IMR-90 (cell line): ENCODE results near the gene PRDM5. TPM values are rescaled to one million over a fixed set of nuclear protein-coding genes. Genes with fewer than 3 reads are reported as not detected.

Experiments used
- ATAC-seq: fragments of 200-7000 bp; cut with Tn5 transposase; 2 replicates; pipeline ENCODE4 v1.9.1; 2020; ENCODE audit warnings: low read depth, mild to moderate bottlenecking, moderate library complexity
- BruUV-seq: library from RNA; stranded (reverse); fragments of 400-500 nt; replicated peaks from 2 replicates; lab custom pipeline; 2021; lab: Mats Ljungman, UMichigan
- CTCF ChIA-PET: fragments of 300-600 bp; formaldehyde crosslinking; extraction: SDS; loops from one replicate; lab custom pipeline; 2021; ENCODE audit warnings: antibody characterized with exemption; lab: Yijun Ruan, JAX
- POLR2A ChIA-PET: fragments of 300-600 bp; sonication (Branson Sonifier 250); formaldehyde crosslinking; loops from one replicate; lab custom pipeline; 2022; ENCODE audit warnings: antibody characterized with exemption; ENCODE audit not compliant: unreplicated experiment; lab: Charles Lee
- DNase-seq: peaks from one replicate; pipeline ENCODE4 v3.0.0; 2013
- H2AFZ ChIP-seq: replicated peaks from 2 replicates; pipeline ENCODE3; 2013; ENCODE audit warnings: low read length, mild to moderate bottlenecking; ENCODE audit not compliant: poor library complexity
- H2AK5ac ChIP-seq: 2 replicates; pipeline ENCODE4 v1.6.1; 2013; ENCODE audit warnings: low read depth, low read length, inconsistent platforms
- H2AK9ac ChIP-seq: replicated peaks from 2 replicates; pipeline ENCODE3; 2013; ENCODE audit warnings: mild to moderate bottlenecking, low read depth, low read length, moderate library complexity; ENCODE audit not compliant: poor library complexity
- H2BK120ac ChIP-seq: 2 replicates; pipeline ENCODE4 v1.6.1; 2013; ENCODE audit warnings: low read depth, low read length, inconsistent platforms
- H2BK15ac ChIP-seq: 3 replicates; pipeline ENCODE4 v1.6.1; 2013; ENCODE audit warnings: low read depth, low read length, inconsistent platforms
- H2BK20ac ChIP-seq: 2 replicates; pipeline ENCODE4 v1.6.1; 2013; ENCODE audit warnings: low read depth, mild to moderate bottlenecking, inconsistent platforms, low read length, moderate library complexity
- H2BK5ac ChIP-seq: 2 replicates; pipeline ENCODE4 v1.6.1; 2013; ENCODE audit warnings: mild to moderate bottlenecking, low read depth, low read length, inconsistent platforms; ENCODE audit not compliant: poor library complexity, severe bottlenecking
- H3K14ac ChIP-seq: replicated peaks from 2 replicates; pipeline ENCODE4 v1.6.1; 2013; ENCODE audit warnings: low read depth, low read length, inconsistent platforms
- H3K18ac ChIP-seq: 2 replicates; pipeline ENCODE4 v1.6.1; 2013; ENCODE audit warnings: low read depth, low read length, control low read depth
- H3K23ac ChIP-seq: 2 replicates; pipeline ENCODE4 v1.6.1; 2013; ENCODE audit warnings: low read depth, low read length, inconsistent platforms
- H3K27ac ChIP-seq: 2 replicates; pipeline ENCODE4 v1.5.1; 2013; ENCODE audit warnings: mild to moderate bottlenecking, control low read depth, low read length; ENCODE audit not compliant: insufficient read depth
- H3K27me3 ChIP-seq: 2 replicates; pipeline ENCODE4 v1.6.1; 2013; ENCODE audit warnings: low read length; ENCODE audit not compliant: control insufficient read depth, insufficient read depth
- H3K36me3 ChIP-seq: 2 replicates; pipeline ENCODE4 v1.6.1; 2013; ENCODE audit warnings: low read length, mixed read lengths; ENCODE audit not compliant: control insufficient read depth, insufficient read depth
- H3K4ac ChIP-seq: 2 replicates; pipeline ENCODE4 v1.6.1; 2013; ENCODE audit warnings: low read depth, low read length, inconsistent platforms
- H3K4me1 ChIP-seq: 2 replicates; pipeline ENCODE4 v1.6.1; 2013; ENCODE audit warnings: low read length, mixed read lengths; ENCODE audit not compliant: control insufficient read depth, insufficient read depth
- H3K4me2 ChIP-seq: 2 replicates; pipeline ENCODE4 v1.6.1; 2013; ENCODE audit warnings: low read depth, mild to moderate bottlenecking, control low read depth, low read length, moderate library complexity
- H3K4me3 ChIP-seq: 2 replicates; pipeline ENCODE4 v1.5.1; 2013; ENCODE audit warnings: low read depth, mild to moderate bottlenecking, control low read depth, low read length, moderate library complexity; ENCODE audit not compliant: insufficient read depth
- H3K56ac ChIP-seq: 2 replicates; pipeline ENCODE4 v1.6.1; 2013; ENCODE audit warnings: low read length, inconsistent platforms; ENCODE audit not compliant: insufficient read depth; ENCODE audit errors: extremely low read depth
- H3K79me1 ChIP-seq, 2 experiments: 2 replicates each; pipeline ENCODE4 v1.6.1; 2013; ENCODE audit warnings: low read length in 2 of 2, inconsistent platforms in 1 of 2, low read depth in 1 of 2
- H3K9ac ChIP-seq: 2 replicates; pipeline ENCODE4 v1.6.1; 2013; ENCODE audit warnings: low read depth, low read length, control low read depth
- H3K9me1 ChIP-seq: 2 replicates; pipeline ENCODE4 v1.6.1; 2013; ENCODE audit warnings: low read length, inconsistent platforms; ENCODE audit not compliant: insufficient read depth
- H3K9me3 ChIP-seq: 2 replicates; pipeline ENCODE4 v1.6.1; 2013; ENCODE audit warnings: low read length; ENCODE audit not compliant: control insufficient read depth, insufficient read depth
- H4K20me1 ChIP-seq: 2 replicates; pipeline ENCODE4 v1.6.1; 2013; ENCODE audit warnings: low read length, inconsistent platforms; ENCODE audit not compliant: insufficient read depth
- H4K5ac ChIP-seq: 2 replicates; pipeline ENCODE4 v1.6.1; 2013; ENCODE audit warnings: mild to moderate bottlenecking, low read depth, low read length, control low read depth
- H4K8ac ChIP-seq, 2 experiments: 2 replicates each; pipeline ENCODE4 v1.6.1; 2013; ENCODE audit warnings: low read depth in 2 of 2, low read length in 2 of 2, control low read depth in 1 of 2, inconsistent platforms in 1 of 2
- H4K91ac ChIP-seq: 2 replicates; pipeline ENCODE4 v1.6.1; 2013; ENCODE audit warnings: low read depth, low read length, inconsistent platforms; ENCODE audit not compliant: insufficient read depth
- CEBPB ChIP-seq: IDR thresholded peaks from 2 replicates; pipeline ENCODE4 v1.6.1; 2012; ENCODE audit warnings: low read depth, low read length, improper control_type of control experiment
- CHD1 ChIP-seq: IDR thresholded peaks from 2 replicates; pipeline ENCODE4 v1.6.1; 2012; ENCODE audit warnings: low read depth, low read length, improper control_type of control experiment
- FOS ChIP-seq: fragments of 150-350 bp; IDR thresholded peaks from 2 replicates; pipeline ENCODE4 v1.6.1; 2016; ENCODE audit warnings: low read depth, low read length
- MAFK ChIP-seq: IDR thresholded peaks from 2 replicates; pipeline ENCODE4 v1.6.1; 2012; ENCODE audit warnings: low read depth, low read length, improper control_type of control experiment
- RAD21 ChIP-seq: IDR thresholded peaks from 2 replicates; pipeline ENCODE4 v1.6.1; 2012; ENCODE audit warnings: low read length, improper control_type of control experiment
- dilution Hi-C: fragments of 300-500 bp; cut with HindIII; formaldehyde crosslinking; loops from one replicate; pipeline ENCODE4 v1.14.3; 2018; ENCODE audit warnings: low sequenced_read_pairs; ENCODE audit not compliant: unreplicated experiment
- in situ Hi-C: fragments of 300-500 bp; cut with MboI; formaldehyde crosslinking; loops from 3 replicates; pipeline ENCODE4 v1.14.3; 2019; ENCODE audit warnings: low sequenced_read_pairs, inconsistent platforms, mixed read lengths
- intact Hi-C: fragments of 100-400 bp; cut with micrococcal nuclease; formaldehyde crosslinking; loops from 2 replicates; pipeline ENCODE4 v1.10.0; 2022
- polyA plus RNA-seq, 3 experiments: library from polyadenylated mRNA; depleted of rRNA; stranded (reverse); fragments of >200 nt; gene quantifications; 2 replicates each; pipeline ENCODE4 v1.2.3, GENCODE V29; 2012; ENCODE audit warnings: low replicate concordance in 1 of 3
- total RNA-seq: library from RNA; depleted of rRNA; stranded (reverse); fragments of >200 nt; gene quantifications from 2 replicates; pipeline ENCODE4 v1.2.3, GENCODE V29; 2012
- TF ChIP-seq, protein P1 (sequence below): fragments of 150-350 bp; IDR thresholded peaks from 2 replicates; pipeline ENCODE4 v1.6.1; 2016; ENCODE audit warnings: low read depth, mild to moderate bottlenecking, low read length, moderate library complexity, borderline replicate concordance
- TF ChIP-seq, protein P2 (sequence below): fragments of 150-350 bp; IDR thresholded peaks from 2 replicates; pipeline ENCODE4 v1.6.1; 2017; ENCODE audit warnings: mild to moderate bottlenecking, antibody characterized with exemption, low read length, low read depth
- TF ChIP-seq, protein P3 (sequence below): conservative IDR thresholded peaks from 2 replicates; pipeline ENCODE4 v1.5.1; 2012; ENCODE audit warnings: mild to moderate bottlenecking, low read depth, low read length, improper control_type of control experiment

Gene PRDM5
- total and polyA plus RNA-seq, 2 of the 4 experiments (the other 2 are of a cell fraction): 4.1 to 10.8 TPM

DNA sequence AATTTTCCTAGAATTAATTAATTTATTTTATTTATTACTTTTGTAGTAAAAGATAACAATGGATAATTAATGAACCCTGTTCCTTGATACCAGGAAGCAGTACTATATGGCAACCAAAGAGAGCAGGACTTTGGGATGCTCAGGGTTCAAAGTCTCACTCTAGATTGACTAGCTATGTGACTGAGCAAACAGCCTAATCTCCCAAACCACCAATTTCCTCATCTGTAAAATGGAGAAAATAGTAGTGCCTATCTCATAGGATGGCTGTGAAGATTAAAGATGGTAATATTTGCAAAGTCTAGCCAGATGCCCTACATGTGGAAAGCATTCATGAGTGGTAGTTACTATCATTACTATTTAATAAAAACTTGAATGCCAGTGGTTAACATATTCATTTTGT lies 97.6 kb downstream of the PRDM5 start:
- H2BK5ac ChIP-seq: no peak overlapping the region
- H3K36me3 ChIP-seq: no peaks in the 10 kb centered on the region
- H3K9me1 ChIP-seq: no peaks in the 10 kb centered on the region; the same call in 1 of the 2 replicates
- no peak overlapping the region for H2BK20ac ChIP-seq
- H4K5ac ChIP-seq: no peak overlapping the region
- no peak overlapping the region for H2AK9ac ChIP-seq
- H2AK5ac ChIP-seq: no peak overlapping the region
- no peak for DNase-seq
- no peak overlapping the region for H2AFZ ChIP-seq
- no peak overlapping the region for H2BK15ac ChIP-seq
- no TSS peak for BruUV-seq
- intact Hi-C loops: no loop called here
- TF ChIP-seq RAD21: no peak
- no peak for TF ChIP-seq FOS
- no peak for TF ChIP-seq MAFK
- TF ChIP-seq, protein P1, sequence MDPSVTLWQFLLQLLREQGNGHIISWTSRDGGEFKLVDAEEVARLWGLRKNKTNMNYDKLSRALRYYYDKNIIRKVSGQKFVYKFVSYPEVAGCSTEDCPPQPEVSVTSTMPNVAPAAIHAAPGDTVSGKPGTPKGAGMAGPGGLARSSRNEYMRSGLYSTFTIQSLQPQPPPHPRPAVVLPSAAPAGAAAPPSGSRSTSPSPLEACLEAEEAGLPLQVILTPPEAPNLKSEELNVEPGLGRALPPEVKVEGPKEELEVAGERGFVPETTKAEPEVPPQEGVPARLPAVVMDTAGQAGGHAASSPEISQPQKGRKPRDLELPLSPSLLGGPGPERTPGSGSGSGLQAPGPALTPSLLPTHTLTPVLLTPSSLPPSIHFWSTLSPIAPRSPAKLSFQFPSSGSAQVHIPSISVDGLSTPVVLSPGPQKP: no peak
- TF ChIP-seq, protein P2, sequence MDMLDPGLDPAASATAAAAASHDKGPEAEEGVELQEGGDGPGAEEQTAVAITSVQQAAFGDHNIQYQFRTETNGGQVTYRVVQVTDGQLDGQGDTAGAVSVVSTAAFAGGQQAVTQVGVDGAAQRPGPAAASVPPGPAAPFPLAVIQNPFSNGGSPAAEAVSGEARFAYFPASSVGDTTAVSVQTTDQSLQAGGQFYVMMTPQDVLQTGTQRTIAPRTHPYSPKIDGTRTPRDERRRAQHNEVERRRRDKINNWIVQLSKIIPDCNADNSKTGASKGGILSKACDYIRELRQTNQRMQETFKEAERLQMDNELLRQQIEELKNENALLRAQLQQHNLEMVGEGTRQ: no peak
- no peak for TF ChIP-seq CHD1
- no peak for TF ChIP-seq CEBPB
- TF ChIP-seq, protein P3, sequence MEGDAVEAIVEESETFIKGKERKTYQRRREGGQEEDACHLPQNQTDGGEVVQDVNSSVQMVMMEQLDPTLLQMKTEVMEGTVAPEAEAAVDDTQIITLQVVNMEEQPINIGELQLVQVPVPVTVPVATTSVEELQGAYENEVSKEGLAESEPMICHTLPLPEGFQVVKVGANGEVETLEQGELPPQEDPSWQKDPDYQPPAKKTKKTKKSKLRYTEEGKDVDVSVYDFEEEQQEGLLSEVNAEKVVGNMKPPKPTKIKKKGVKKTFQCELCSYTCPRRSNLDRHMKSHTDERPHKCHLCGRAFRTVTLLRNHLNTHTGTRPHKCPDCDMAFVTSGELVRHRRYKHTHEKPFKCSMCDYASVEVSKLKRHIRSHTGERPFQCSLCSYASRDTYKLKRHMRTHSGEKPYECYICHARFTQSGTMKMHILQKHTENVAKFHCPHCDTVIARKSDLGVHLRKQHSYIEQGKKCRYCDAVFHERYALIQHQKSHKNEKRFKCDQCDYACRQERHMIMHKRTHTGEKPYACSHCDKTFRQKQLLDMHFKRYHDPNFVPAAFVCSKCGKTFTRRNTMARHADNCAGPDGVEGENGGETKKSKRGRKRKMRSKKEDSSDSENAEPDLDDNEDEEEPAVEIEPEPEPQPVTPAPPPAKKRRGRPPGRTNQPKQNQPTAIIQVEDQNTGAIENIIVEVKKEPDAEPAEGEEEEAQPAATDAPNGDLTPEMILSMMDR: no peak
- H4K91ac ChIP-seq: no peak overlapping the region
- in situ Hi-C loops: no loop called here
- no peaks in the 10 kb centered on the region for H4K20me1 ChIP-seq
- no peak overlapping the region for H4K8ac ChIP-seq
- H3K9me3 ChIP-seq: no peaks in the 10 kb centered on the region
- H3K23ac ChIP-seq: no peak overlapping the region
- H3K18ac ChIP-seq: no peak overlapping the region
- H3K14ac ChIP-seq: no peak overlapping the region
- no peak overlapping the region for H3K9ac ChIP-seq
- no peak overlapping the region for H3K27ac ChIP-seq
- no peak overlapping the region for H3K56ac ChIP-seq
- peaks cover 2% of the 10 kb centered on the region; the same call in 1 of the 2 replicates for H3K4me1 ChIP-seq
- no peaks in the 10 kb centered on the region for H3K27me3 ChIP-seq
- ChIA-PET CTCF (no interaction called here), POLR2A (no interaction called here)
- H3K79me1 ChIP-seq: no peaks in the 10 kb centered on the region
- no peak overlapping the region for H3K4me3 ChIP-seq
- no peak overlapping the region for H3K4ac ChIP-seq
- dilution Hi-C loops: no loop called here
- H2BK120ac ChIP-seq: no peak overlapping the region
- H3K4me2 ChIP-seq: no peak overlapping the region
- ATAC-seq: no peak
